ENCODE measurements around the gene PARD3.

DNA sequence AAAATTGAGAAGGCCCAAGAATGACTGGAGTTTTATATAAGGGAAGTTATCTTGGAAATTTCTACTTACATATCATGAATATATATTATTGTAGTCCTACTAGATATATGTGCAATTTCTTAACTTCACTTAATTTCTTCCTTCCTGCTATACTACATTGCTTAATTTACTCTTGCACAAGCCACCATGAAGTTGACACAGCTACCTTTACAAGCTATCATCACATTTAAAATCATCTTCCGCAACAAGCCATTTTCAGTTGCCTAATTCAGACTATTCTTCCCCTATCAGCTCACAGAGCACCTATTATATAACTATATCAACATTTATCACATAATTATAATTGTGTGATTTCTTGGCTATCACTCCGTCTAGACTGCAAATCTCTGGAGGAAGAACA lies 418.4 kb downstream of the PARD3 start:
- no peak for TF ChIP-seq POLR2AphosphoS5 (IDR thresholded peaks at IDR 0.05)
- TF ChIP-seq, protein P1, sequence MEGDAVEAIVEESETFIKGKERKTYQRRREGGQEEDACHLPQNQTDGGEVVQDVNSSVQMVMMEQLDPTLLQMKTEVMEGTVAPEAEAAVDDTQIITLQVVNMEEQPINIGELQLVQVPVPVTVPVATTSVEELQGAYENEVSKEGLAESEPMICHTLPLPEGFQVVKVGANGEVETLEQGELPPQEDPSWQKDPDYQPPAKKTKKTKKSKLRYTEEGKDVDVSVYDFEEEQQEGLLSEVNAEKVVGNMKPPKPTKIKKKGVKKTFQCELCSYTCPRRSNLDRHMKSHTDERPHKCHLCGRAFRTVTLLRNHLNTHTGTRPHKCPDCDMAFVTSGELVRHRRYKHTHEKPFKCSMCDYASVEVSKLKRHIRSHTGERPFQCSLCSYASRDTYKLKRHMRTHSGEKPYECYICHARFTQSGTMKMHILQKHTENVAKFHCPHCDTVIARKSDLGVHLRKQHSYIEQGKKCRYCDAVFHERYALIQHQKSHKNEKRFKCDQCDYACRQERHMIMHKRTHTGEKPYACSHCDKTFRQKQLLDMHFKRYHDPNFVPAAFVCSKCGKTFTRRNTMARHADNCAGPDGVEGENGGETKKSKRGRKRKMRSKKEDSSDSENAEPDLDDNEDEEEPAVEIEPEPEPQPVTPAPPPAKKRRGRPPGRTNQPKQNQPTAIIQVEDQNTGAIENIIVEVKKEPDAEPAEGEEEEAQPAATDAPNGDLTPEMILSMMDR (IDR thresholded peaks at IDR 0.05): no peak
- no peak for TF ChIP-seq POLR2A (IDR thresholded peaks at IDR 0.05)
